Endodermal cell (in vitro differentiated cells): ENCODE results near the gene TRUB1. TPM values are rescaled to one million over a fixed set of nuclear protein-coding genes. Genes with fewer than 3 reads are reported as not detected.

Experiments used
- DNase-seq: peaks from one replicate; pipeline ENCODE4 v3.0.0-alpha.2; 2017
- H3K27ac ChIP-seq: 2 replicates; pipeline ENCODE4 v1.5.1; 2013; ENCODE audit warnings: mild to moderate bottlenecking, low read depth, low read length, moderate library complexity
- H3K27me3 ChIP-seq: 2 replicates; pipeline ENCODE4 v1.6.1; 2013; ENCODE audit warnings: mild to moderate bottlenecking, low read length, moderate library complexity; ENCODE audit not compliant: insufficient read depth, control insufficient read depth, poor library complexity, severe bottlenecking
- H3K36me3 ChIP-seq: 2 replicates; pipeline ENCODE4 v1.7.0; 2013; ENCODE audit warnings: mild to moderate bottlenecking, low read length, moderate library complexity; ENCODE audit not compliant: control insufficient read depth, insufficient read depth
- H3K4me1 ChIP-seq: one replicate; pipeline ENCODE4 v1.7.0; 2013; ENCODE audit warnings: low read length; ENCODE audit not compliant: control insufficient read depth, insufficient read depth
- H3K4me3 ChIP-seq: 2 replicates; pipeline ENCODE4 v1.5.1; 2013; ENCODE audit warnings: mild to moderate bottlenecking, low read length, moderate library complexity
- H3K9ac ChIP-seq: 2 replicates; pipeline ENCODE4 v1.6.1; 2013; ENCODE audit warnings: mild to moderate bottlenecking, low read length, moderate library complexity; ENCODE audit not compliant: poor library complexity, severe bottlenecking; ENCODE audit errors: extremely low read depth
- H3K9me3 ChIP-seq: 2 replicates; pipeline ENCODE4 v1.6.1; 2013; ENCODE audit warnings: mild to moderate bottlenecking, low read length, moderate library complexity; ENCODE audit not compliant: control insufficient read depth
- H3K27ac Mint-ChIP-seq: 2 replicates; pipeline ENCODE4 v1.8.0; 2020; ENCODE audit warnings: mixed read lengths
- H3K27me3 Mint-ChIP-seq: 2 replicates; pipeline ENCODE4 v1.8.0; 2021; ENCODE audit warnings: mild to moderate bottlenecking, mixed read lengths; ENCODE audit not compliant: insufficient read depth
- H3K36me3 Mint-ChIP-seq: 2 replicates; pipeline ENCODE4 v1.8.0; 2020; ENCODE audit warnings: low read depth, mixed read lengths
- H3K4me1 Mint-ChIP-seq: 2 replicates; pipeline ENCODE4 v1.8.0; 2020; ENCODE audit warnings: mixed read lengths
- H3K4me3 Mint-ChIP-seq: 2 replicates; pipeline ENCODE4 v1.8.0; 2020; ENCODE audit warnings: mild to moderate bottlenecking, moderate library complexity, mixed read lengths
- H3K9me3 Mint-ChIP-seq: 2 replicates; pipeline ENCODE4 v1.8.0; 2020; ENCODE audit warnings: mild to moderate bottlenecking, mixed read lengths
- WGBS, 2 experiments: methylation state at CpG; one replicate each; pipeline versions ENCODE4 v1.1.5 to v1.1.7; 2013; ENCODE audit warnings: missing lambda C conversion rate in 2 of 2, mixed read lengths in 1 of 2; ENCODE audit not compliant: insufficient coverage in 1 of 2, insufficient read length in 1 of 2; 5-methylcytosine and 5-hydroxymethylcytosine counted together
- total RNA-seq, 2 donors: library from RNA; stranded (reverse); fragmentation: NEBNext Ultra II Directional in 1 of 2; extraction: Animal tissue kit (Norgen Biotek cat#: 25700) in 1 of 2; gene quantifications; 2 replicates in 1 of 2; 3 replicates in 1 of 2; pipeline ENCODE4 v1.2.1, GENCODE V29; 2021
- TF ChIP-seq, protein P1 (sequence below): fragments of 200-600 bp; sonication (generic); conservative IDR thresholded peaks from 2 replicates; pipeline ENCODE4 v1.5.0; 2021; ENCODE audit warnings: antibody characterized with exemption, mild to moderate bottlenecking

TRUB1 gene
- total RNA-seq, 2 donors from 2014 or later = 18.5 to 18.8 TPM

DNA sequence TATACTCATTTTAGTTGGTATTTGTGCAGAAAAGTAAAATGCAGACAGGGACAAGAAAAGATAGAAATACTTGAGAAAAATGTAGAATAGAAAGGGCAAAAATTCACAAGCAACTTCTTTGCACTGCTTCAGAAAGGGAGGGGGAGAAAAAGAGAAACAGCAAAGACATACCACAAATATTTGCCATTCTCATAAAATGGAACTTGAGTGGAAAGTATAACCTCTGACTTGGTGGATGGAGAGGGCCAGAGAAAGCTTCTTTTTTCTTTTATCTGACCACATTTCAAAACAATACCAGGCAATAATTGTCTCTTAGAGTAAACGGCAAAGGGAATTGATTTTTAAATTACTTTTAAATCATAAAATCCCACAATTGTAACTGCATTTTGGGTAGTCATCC, 35.8 kb upstream of the TRUB1 start:
- TF ChIP-seq, protein P1, sequence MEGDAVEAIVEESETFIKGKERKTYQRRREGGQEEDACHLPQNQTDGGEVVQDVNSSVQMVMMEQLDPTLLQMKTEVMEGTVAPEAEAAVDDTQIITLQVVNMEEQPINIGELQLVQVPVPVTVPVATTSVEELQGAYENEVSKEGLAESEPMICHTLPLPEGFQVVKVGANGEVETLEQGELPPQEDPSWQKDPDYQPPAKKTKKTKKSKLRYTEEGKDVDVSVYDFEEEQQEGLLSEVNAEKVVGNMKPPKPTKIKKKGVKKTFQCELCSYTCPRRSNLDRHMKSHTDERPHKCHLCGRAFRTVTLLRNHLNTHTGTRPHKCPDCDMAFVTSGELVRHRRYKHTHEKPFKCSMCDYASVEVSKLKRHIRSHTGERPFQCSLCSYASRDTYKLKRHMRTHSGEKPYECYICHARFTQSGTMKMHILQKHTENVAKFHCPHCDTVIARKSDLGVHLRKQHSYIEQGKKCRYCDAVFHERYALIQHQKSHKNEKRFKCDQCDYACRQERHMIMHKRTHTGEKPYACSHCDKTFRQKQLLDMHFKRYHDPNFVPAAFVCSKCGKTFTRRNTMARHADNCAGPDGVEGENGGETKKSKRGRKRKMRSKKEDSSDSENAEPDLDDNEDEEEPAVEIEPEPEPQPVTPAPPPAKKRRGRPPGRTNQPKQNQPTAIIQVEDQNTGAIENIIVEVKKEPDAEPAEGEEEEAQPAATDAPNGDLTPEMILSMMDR = no peak
- no peaks in the 10 kb centered on the region for H3K9me3 Mint-ChIP-seq
- H3K9me3 ChIP-seq = no peaks in the 10 kb centered on the region
- H3K9ac ChIP-seq = no peak overlapping the region
- no peaks in the 10 kb centered on the region for H3K27me3 Mint-ChIP-seq
- no peak overlapping the region for H3K27ac ChIP-seq
- no peaks in the 10 kb centered on the region for H3K36me3 ChIP-seq
- DNase-seq = no peak
- H3K27ac Mint-ChIP-seq = no peak overlapping the region
- H3K4me1 Mint-ChIP-seq = no peaks in the 10 kb centered on the region
- no peaks in the 10 kb centered on the region for H3K4me1 ChIP-seq
- 57 to 88% methylated on average over 1 of the region's 1 CpG for WGBS, 2 experiments
- H3K4me3 Mint-ChIP-seq = no peak overlapping the region
- no peaks in the 10 kb centered on the region for H3K36me3 Mint-ChIP-seq
- no peak overlapping the region for H3K4me3 ChIP-seq
- no peaks in the 10 kb centered on the region for H3K27me3 ChIP-seq

DNA sequence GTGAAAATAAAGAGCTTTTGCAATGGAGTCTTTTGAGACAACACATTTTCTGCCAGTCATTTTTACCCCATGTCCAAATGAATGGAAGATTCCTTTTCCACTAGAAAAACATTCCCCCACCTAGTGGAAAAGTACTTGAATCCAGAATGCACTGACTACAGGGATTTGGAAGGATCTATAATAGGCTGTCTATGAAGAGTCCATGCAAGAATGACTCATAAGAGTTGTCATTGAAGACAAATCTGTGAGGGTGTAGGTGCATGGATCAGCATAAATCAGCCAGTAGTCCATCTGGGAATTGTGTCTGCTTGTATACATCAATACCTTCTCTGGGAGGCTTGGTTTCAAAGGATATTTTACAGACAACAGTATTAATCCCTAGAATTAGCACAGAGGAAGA, 32.5 kb upstream of the TRUB1 start:
- H3K27ac ChIP-seq = no peak overlapping the region
- Mint-ChIP-seq H3K9me3 (no peaks in the 10 kb centered on the region), H3K27ac (no peak overlapping the region), H3K4me3 (no peak overlapping the region), H3K36me3 (no peaks in the 10 kb centered on the region), H3K4me1 (no peaks in the 10 kb centered on the region), H3K27me3 (no peaks in the 10 kb centered on the region)
- H3K9ac ChIP-seq = no peak overlapping the region
- H3K9me3 ChIP-seq = no peaks in the 10 kb centered on the region
- H3K36me3 ChIP-seq = no peaks in the 10 kb centered on the region
- DNase-seq = no peak
- H3K27me3 ChIP-seq = no peaks in the 10 kb centered on the region
- TF ChIP-seq, protein P1 = no peak
- no peak overlapping the region for H3K4me3 ChIP-seq
- no peaks in the 10 kb centered on the region for H3K4me1 ChIP-seq

DNA sequence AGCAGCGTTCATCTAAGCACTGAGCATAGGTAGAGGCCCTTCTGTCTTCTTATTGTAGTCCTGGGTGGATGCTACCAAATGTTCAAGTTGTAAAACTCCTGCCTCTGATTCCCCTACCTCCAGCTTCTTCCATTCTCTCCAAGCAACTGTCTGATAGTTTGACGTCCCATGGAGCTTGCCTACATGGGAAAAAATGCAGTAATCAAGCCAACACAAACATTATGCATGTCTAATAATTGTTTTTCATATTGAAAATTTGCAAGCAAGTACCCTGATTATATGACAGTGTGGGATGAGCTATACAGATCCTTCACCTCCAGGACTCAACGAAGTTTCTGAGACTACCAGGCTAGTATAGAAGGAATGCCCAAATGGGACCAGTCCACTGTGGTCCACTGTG, 31.0 kb upstream of the TRUB1 start:
- Histone ChIP-seq H3K27me3 (no peaks in the 10 kb centered on the region), H3K9me3 (no peaks in the 10 kb centered on the region), H3K9ac (no peak overlapping the region), H3K27ac (no peak overlapping the region), H3K36me3 (no peaks in the 10 kb centered on the region), H3K4me3 (no peak overlapping the region), H3K4me1 (no peaks in the 10 kb centered on the region)
- TF ChIP-seq, protein P1 = no peak
- Mint-ChIP-seq H3K27me3 (no peaks in the 10 kb centered on the region), H3K9me3 (no peaks in the 10 kb centered on the region), H3K4me1 (peaks cover 4% of the 10 kb centered on the region), H3K4me3 (no peak overlapping the region), H3K27ac (no peak overlapping the region), H3K36me3 (no peaks in the 10 kb centered on the region)
- WGBS, 2 experiments = 73 to 92% methylated on average over 2 to 3 of the region's 3 CpGs
- no peak for DNase-seq
